OCI-M2 (cell line): ENCODE data around the gene MTERF2.
"Not testable (repeated sequence)": the region's sequence is repeated elsewhere in the genome, so short reads cannot be mapped to it uniquely, and the experiment has no call there.

Source experiments
- DNase-seq: peaks from one replicate; lab custom pipeline; 2025; ENCODE audit not compliant: unreplicated experiment; lab: John Stamatoyannopoulos, UW

Gene MTERF2

GRCh38 chr12:106986625-106987389 is at the start of gene MTERF2:
Gene MTERF2 (minus strand): TSS chr12:106987146. CDS start chr12:106978714, 8,432 bp downstream.
- peak; percentile 40 for DNase-seq

GRCh38 chr12:107035733-107036132 is 48.8 kb upstream of the MTERF2 start:
- no peak for DNase-seq

- DNase-seq, result no peak
Measured at GRCh38 chr12:107033758-107034739, 47.1 kb upstream of the MTERF2 start.

- no peak for DNase-seq
Measured at GRCh38 chr12:107032266-107032665, 45.3 kb upstream of the MTERF2 start.

GRCh38 chr12:107031061-107031460 is 44.1 kb upstream of the MTERF2 start:
- DNase-seq, result no peak

- no peak for DNase-seq
Measured at GRCh38 chr12:107029081-107029480, 42.1 kb upstream of the MTERF2 start.

GRCh38 chr12:107027636-107028053 is 40.7 kb upstream of the MTERF2 start:
- DNase-seq, result no peak

GRCh38 chr12:107026806-107027635 is 40.1 kb upstream of the MTERF2 start:
- no peak for DNase-seq

GRCh38 chr12:107026356-107026755 is 39.4 kb upstream of the MTERF2 start:
- not testable (repeated sequence) for DNase-seq

GRCh38 chr12:107025671-107026070 is 38.7 kb upstream of the MTERF2 start:
- no peak for DNase-seq

GRCh38 chr12:107019546-107019945 is 32.6 kb upstream of the MTERF2 start:
- no peak for DNase-seq

- DNase-seq, result no peak
Measured at GRCh38 chr12:107017042-107017441, 30.1 kb upstream of the MTERF2 start.

GRCh38 chr12:107014055-107014454 is 27.1 kb upstream of the MTERF2 start:
- DNase-seq, result no peak

- DNase-seq, result no peak
Measured at GRCh38 chr12:107012736-107013425, 25.9 kb upstream of the MTERF2 start.

- DNase-seq, result no peak
Measured at GRCh38 chr12:107011519-107011918, 24.6 kb upstream of the MTERF2 start.

- DNase-seq, result no peak
Measured at GRCh38 chr12:107007411-107007810, 20.5 kb upstream of the MTERF2 start.

- DNase-seq, result not testable (repeated sequence)
Measured at GRCh38 chr12:107002665-107003064, 15.7 kb upstream of the MTERF2 start.

- DNase-seq, result no peak
Measured at GRCh38 chr12:106999446-106999845, 12.5 kb upstream of the MTERF2 start.

GRCh38 chr12:106997916-106998315 is 11.0 kb upstream of the MTERF2 start:
- no peak for DNase-seq

GRCh38 chr12:106996102-106996501 is 9.2 kb upstream of the MTERF2 start:
- DNase-seq, result not testable (repeated sequence)
